ENCODE measurements around the gene CFAP73. TPM values are rescaled to one million over a fixed set of nuclear protein-coding genes. Genes with fewer than 3 reads are reported as not detected.

CFAP73 gene
- total and polyA plus RNA-seq, 7 donors = 0.17 to 0.35 (median 0.30) TPM; not detected in 4

DNA sequence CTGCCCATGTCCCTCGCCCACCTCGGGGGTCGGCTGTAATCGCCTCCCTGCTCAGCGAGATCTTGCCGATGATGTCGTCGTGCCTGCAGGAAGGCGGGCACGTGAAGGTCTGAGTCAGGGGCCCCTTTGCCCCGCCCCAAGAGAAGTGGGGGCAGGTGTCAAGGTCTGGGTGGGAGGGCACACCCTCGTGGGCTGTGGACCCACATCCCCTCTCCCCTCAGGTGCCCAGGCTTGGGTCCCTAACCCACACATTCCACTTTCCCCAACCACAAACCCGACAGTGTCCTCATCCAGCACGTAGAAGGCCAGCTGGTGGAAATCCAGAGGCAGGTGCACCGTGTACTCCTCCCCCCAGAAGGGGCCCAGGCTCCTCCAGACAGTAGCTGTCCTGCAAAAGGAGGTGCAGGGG is 21.7 kb upstream of the CFAP73 start:
- Histone ChIP-seq H3K27ac (no peak overlapping the region), H3K36me3 (ENCODE audit: insufficient read depth in 1 of 2, low read depth in 1 of 2) (no peaks in the 10 kb centered on the region), H3K4me3 (no peak overlapping the region), H3K27me3 (ENCODE audit: insufficient read depth in 3 of 3, low read length in 2 of 3) (peaks cover 0 to 19% (median 5%) of the 10 kb centered on the region in 3 donors), H3K4me1 (no peaks in the 10 kb centered on the region), H3K9me3 (no peaks in the 10 kb centered on the region)
- WGBS, 3 donors = 15 to 27% (median 23%) methylated on average over 14 to 15 of the region's 15 CpGs
- DNase-seq (no peak), ATAC-seq (no peak)
- intact Hi-C loops (cut with DNase I) = no loop called here
- TF ChIP-seq, protein P1, sequence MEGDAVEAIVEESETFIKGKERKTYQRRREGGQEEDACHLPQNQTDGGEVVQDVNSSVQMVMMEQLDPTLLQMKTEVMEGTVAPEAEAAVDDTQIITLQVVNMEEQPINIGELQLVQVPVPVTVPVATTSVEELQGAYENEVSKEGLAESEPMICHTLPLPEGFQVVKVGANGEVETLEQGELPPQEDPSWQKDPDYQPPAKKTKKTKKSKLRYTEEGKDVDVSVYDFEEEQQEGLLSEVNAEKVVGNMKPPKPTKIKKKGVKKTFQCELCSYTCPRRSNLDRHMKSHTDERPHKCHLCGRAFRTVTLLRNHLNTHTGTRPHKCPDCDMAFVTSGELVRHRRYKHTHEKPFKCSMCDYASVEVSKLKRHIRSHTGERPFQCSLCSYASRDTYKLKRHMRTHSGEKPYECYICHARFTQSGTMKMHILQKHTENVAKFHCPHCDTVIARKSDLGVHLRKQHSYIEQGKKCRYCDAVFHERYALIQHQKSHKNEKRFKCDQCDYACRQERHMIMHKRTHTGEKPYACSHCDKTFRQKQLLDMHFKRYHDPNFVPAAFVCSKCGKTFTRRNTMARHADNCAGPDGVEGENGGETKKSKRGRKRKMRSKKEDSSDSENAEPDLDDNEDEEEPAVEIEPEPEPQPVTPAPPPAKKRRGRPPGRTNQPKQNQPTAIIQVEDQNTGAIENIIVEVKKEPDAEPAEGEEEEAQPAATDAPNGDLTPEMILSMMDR (IDR thresholded peaks at IDR 0.05) = no peak

DNA sequence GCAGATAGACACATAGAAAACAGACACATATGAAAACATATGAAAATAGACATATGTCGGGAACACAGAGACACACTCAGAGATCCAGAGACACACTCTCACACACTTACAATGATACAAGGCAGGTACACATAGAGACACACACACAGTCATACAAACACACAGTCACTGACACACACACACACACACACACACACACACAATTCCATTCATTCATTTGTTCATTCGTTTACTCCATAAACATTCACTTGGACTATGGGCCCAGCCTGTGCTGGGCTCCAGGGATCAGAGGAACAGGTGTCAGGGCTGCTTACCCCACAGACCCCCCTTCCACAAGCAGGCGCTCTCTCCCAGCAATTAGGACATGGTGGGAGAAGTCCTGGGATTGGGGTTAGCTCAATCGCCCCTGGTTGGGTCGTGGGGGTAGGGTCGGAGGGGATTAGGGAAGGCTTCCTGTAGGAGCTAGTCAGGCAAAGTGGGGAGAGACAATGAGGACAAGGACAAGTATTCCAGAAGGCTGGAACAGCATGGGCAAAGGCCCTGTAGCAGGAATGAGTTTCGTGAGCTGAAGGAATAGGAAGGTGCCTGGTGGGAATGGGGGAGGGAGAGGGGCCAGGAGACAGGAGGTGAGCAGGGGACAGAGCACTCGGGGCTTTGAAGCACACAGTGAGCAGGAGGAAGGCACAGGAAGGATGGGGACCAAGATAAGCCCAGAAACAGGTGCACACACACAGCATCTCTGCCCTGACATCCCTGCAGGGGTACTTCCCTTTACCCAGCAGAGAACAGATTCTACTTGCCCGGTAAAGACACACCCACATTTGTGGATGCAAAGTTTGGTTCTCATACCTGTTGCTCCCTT is 20.5 kb upstream of the CFAP73 start:
- Histone ChIP-seq H3K36me3 (ENCODE audit: insufficient read depth in 1 of 2, low read depth in 1 of 2) (no peaks in the 10 kb centered on the region), H3K27me3 (ENCODE audit: insufficient read depth in 3 of 3, low read length in 2 of 3) (peaks cover 0 to 31% (median 8%) of the 10 kb centered on the region in 3 donors), H3K4me3 (no peak overlapping the region), H3K27ac (no peak overlapping the region), H3K4me1 (no peaks in the 10 kb centered on the region), H3K9me3 (no peaks in the 10 kb centered on the region)
- TF ChIP-seq, protein P1 (IDR thresholded peaks at IDR 0.05) = no peak
- intact Hi-C loops (cut with DNase I) = no loop called here
- ATAC-seq (no peak), DNase-seq (no peak)
- 45 to 53% (median 48%) methylated on average over 9 of the region's 9 CpGs for WGBS, 3 donors

DNA sequence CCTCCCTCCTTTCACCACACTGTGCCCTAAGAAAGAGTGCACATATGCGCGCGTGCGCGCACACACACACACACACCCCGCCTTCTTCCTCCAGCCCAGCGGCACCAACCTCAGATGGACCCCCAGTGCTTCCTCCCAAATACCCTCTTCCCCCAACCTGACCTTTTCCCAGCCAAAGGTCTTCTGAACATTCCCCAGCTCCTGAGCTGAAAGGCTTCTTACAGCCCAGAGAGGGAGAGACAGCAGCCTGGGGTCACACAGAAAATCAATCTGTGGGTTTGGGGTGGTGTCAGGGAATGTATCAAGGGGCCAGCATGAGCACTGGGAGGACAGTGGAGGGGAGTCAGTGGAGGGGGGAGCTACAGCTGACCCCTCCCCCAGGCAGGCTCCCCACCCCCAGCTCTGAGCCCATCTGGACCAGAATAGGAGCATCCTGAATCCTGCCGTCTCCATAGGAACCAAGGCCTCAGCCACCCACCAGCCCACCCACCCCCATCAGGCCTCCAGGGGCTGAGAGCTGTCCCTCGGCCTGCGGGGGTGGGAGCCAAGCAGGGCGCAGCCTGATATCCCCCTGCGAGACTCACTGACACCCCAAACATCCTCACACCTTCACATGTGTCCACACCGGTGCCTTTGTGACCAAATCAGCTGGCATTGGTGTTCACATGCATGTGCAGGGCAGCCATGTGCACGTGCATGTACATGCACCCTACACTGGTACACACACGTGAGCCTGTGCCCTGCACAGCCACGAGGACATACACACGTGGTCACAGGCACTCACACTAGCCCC is 19.7 kb upstream of the CFAP73 start:
- H3K27ac ChIP-seq = no peak overlapping the region
- no peaks in the 10 kb centered on the region for H3K4me1 ChIP-seq
- 64 to 78% (median 68%) methylated on average over 16 to 17 of the region's 17 CpGs for WGBS, 3 donors
- H3K9me3 ChIP-seq = no peaks in the 10 kb centered on the region
- peaks cover 0 to 37% (median 8%) of the 10 kb centered on the region in 3 donors for H3K27me3 ChIP-seq (ENCODE audit: insufficient read depth in 3 of 3, low read length in 2 of 3)
- DNase-seq (no peak), ATAC-seq (no peak)
- TF ChIP-seq, protein P1 (IDR thresholded peaks at IDR 0.05) = no peak
- H3K4me3 ChIP-seq = no peak overlapping the region
- intact Hi-C loops (cut with DNase I) = no loop called here
- H3K36me3 ChIP-seq (ENCODE audit: insufficient read depth in 1 of 2, low read depth in 1 of 2) = no peaks in the 10 kb centered on the region

DNA sequence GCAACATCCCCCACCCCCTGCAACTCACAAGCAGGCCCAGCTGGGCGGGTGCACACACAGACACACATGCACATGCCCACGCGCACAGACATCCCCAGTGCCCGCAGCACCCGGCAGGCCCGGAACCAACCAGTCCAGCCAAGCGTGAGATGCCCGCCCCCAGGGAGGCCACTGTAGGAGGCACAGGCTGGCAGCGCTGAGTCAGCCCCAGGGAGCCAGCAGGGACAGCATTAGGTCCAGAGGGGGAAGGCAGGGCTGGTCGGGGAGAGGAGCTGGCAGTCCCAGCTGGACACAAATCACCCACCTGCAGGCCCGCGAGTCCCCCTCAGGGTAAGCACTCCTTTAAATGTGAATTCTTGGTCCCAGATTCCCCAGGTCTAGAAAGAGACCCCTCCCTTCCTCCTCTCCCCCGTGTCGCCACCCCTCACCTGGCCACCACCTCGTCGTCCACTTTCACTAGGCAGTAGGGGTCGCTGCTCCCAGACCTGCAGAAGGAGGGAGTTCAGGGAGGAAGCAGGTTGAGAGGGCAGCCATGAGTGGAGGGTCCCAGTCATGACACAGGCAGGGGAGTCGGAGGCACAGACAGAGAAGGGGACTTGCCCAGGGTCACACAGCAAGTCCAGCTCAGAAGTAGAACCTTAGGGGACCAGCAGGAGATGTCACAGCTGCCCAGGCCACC is 18.9 kb upstream of the CFAP73 start:
- intact Hi-C loops (cut with DNase I) = no loop called here

More for the DNA sequence above, 18.9 kb upstream of the CFAP73 start:
- ATAC-seq = no peak
- DNase-seq = no peak
- TF ChIP-seq, protein P1 (IDR thresholded peaks at IDR 0.05) = no peak
- WGBS, 3 donors = 34 to 42% (median 40%) methylated on average over 17 to 18 of the region's 18 CpGs
- Histone ChIP-seq H3K4me1 (no peaks in the 10 kb centered on the region), H3K36me3 (ENCODE audit: insufficient read depth in 1 of 2, low read depth in 1 of 2) (no peaks in the 10 kb centered on the region), H3K9me3 (no peaks in the 10 kb centered on the region), H3K27ac (no peak overlapping the region), H3K27me3 (ENCODE audit: insufficient read depth in 3 of 3, low read length in 2 of 3) (peaks cover 0 to 43% (median 8%) of the 10 kb centered on the region in 3 donors), H3K4me3 (no peak overlapping the region)
